ENCODE results near the gene PCDHA10.
"Not testable (repeated sequence)": the region's sequence is repeated elsewhere in the genome, so short reads cannot be mapped to it uniquely, and the experiment has no call there.

PCDHA10 gene, protein sequence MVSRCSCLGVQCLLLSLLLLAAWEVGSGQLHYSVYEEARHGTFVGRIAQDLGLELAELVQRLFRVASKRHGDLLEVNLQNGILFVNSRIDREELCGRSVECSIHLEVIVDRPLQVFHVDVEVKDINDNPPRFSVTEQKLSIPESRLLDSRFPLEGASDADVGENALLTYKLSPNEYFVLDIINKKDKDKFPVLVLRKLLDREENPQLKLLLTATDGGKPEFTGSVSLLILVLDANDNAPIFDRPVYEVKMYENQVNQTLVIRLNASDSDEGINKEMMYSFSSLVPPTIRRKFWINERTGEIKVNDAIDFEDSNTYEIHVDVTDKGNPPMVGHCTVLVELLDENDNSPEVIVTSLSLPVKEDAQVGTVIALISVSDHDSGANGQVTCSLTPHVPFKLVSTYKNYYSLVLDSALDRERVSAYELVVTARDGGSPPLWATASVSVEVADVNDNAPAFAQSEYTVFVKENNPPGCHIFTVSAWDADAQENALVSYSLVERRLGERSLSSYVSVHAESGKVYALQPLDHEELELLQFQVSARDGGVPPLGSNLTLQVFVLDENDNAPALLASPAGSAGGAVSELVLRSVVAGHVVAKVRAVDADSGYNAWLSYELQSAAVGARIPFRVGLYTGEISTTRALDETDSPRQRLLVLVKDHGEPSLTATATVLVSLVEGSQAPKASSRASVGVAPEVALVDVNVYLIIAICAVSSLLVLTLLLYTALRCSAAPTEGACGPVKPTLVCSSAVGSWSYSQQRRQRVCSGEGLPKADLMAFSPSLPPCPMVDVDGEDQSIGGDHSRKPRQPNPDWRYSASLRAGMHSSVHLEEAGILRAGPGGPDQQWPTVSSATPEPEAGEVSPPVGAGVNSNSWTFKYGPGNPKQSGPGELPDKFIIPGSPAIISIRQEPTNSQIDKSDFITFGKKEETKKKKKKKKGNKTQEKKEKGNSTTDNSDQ

DNA sequence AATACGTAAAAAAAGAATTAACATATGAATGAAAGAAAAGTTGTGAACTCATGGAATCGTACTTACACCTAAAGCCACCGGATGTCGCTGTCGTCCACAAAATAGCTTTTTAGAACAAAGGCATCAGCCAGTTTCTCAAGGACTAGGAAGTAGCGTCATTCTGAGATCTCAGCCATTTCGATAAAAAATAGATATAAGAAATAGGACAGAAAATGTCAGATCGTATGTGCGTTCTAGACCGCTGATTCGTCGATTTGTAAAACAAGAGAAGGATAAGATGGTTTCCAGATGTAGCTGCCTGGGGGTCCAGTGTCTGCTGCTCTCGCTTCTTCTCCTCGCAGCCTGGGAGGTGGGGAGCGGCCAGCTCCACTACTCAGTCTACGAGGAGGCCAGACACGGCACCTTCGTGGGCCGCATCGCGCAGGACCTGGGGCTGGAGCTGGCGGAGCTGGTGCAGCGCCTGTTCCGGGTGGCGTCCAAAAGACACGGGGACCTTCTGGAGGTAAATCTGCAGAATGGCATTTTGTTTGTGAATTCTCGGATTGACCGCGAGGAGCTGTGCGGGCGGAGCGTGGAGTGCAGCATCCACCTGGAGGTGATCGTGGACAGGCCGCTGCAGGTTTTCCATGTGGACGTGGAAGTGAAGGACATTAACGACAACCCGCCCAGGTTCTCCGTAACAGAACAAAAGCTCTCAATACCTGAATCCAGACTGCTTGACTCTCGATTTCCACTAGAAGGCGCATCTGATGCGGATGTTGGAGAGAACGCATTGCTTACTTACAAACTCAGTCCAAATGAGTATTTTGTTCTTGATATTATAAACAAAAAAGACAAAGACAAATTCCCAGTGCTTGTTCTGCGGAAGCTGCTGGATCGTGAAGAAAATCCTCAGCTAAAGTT, at the start of gene PCDHA10:
Gene PCDHA10, plus strand, starts transcription at position 126 of the 903 bp plus-strand sequence. Its CDS starts 152 bp downstream, at position 278.
- Histone ChIP-seq H3K36me3 (no peaks in the 10 kb centered on the region), H3K4me2 (no peak within 1 kb of the TSS), H4K20me1 (no peaks in the 10 kb centered on the region), H3K4me1 (no peaks in the 10 kb centered on the region), H3K27ac (no peak within 1 kb of the TSS), H3K4me3 (no peak within 1 kb of the TSS), H3K9me3 (replicated peaks in 1 of 11) (peaks cover 29 to 46% (median 33%) of the 10 kb centered on the region in 11 experiments), H3K9ac (no peak within 1 kb of the TSS), H3K27me3 (no peaks in the 10 kb centered on the region)
- TF ChIP-seq Cebpa-rat (IDR thresholded peaks at IDR 0.05), result no peak

DNA sequence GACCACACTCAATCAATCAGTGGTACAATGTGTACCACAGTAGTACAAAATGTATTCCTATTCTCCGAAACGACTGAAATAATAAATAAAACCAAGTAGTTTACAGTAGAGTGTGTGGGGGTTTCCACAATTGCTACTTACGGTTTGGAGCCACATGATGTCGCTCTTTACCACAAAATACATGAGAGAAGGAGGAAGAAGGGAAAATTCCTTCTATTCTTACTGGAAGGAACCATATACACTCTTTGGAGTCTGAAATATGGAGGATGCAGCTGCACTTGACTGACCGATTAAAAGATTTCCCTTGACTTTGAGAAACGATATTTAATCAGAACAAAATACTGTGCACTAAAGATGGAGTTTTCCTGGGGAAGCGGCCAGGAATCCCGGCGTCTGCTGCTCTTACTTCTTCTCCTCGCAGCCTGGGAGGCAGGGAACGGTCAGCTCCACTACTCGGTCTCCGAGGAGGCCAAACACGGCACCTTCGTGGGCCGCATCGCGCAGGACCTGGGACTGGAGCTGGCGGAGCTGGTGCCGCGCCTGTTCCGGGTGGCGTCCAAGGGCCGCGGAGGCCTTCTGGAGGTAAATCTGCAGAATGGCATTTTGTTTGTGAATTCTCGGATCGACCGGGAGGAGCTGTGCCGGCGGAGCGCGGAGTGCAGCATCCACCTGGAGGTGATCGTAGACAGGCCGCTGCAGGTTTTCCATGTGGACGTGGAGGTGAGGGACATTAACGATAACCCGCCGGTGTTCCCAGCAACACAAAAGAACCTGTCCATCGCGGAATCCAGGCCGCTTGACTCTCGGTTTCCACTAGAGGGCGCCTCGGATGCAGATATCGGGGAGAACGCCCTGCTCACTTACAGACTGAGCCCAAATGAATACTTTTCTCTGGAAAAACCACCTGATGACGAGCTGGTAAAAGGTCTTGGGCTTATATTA, 48.6 kb upstream of the PCDHA10 start, which contains the start of gene PCDHA4:
Gene PCDHA4, plus strand, starts transcription at position 235 of the 942 bp plus-strand sequence.
- no peak within 1 kb of the TSS for H3K4me3 ChIP-seq
- H3K9me3 ChIP-seq (replicated peaks in 1 of 11), result peaks cover 48 to 77% (median 59%) of the 10 kb centered on the region in 11 experiments
- no peak within 1 kb of the TSS for H3K27ac ChIP-seq
- H3K27me3 ChIP-seq, result no peaks in the 10 kb centered on the region
- H3K4me2 ChIP-seq, result no peak within 1 kb of the TSS
- H3K4me1 ChIP-seq, result no peaks in the 10 kb centered on the region
- no peaks in the 10 kb centered on the region; a peak in 1 of 22 replicates for H3K36me3 ChIP-seq
- TF ChIP-seq Cebpa-rat (IDR thresholded peaks at IDR 0.05), result no peak
- H4K20me1 ChIP-seq, result no peaks in the 10 kb centered on the region
- H3K9ac ChIP-seq, result no peak within 1 kb of the TSS

DNA sequence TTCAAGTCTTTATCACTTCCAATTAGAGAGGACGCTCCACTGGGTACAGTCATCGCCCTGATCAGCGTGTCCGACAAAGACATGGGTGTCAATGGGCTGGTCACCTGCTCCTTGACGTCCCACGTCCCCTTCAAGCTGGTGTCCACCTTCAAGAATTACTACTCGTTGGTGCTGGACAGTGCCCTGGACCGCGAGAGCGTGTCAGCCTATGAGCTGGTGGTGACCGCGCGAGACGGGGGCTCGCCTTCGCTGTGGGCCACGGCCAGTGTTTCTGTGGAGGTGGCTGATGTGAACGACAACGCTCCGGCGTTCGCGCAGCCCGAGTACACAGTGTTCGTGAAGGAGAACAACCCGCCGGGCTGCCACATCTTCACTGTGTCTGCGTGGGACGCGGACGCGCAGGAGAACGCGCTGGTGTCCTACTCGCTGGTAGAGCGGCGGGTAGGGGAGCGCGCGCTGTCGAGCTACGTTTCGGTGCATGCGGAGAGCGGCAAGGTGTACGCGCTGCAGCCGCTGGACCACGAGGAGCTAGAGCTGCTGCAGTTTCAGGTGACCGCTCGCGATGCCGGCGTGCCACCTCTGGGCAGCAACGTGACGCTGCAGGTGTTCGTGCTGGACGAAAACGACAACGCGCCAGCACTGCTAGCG, 47.3 kb upstream of the PCDHA10 start:
- not testable (repeated sequence) for H3K4me1 ChIP-seq, H3K27me3 ChIP-seq, H3K9ac ChIP-seq, H4K20me1 ChIP-seq, H3K27ac ChIP-seq, H3K4me2 ChIP-seq, H3K4me3 ChIP-seq, H3K36me3 ChIP-seq
- peaks cover 36 to 77% (median 46%) of the 10 kb centered on the region in 11 experiments for H3K9me3 ChIP-seq (replicated peaks in 1 of 11)

DNA sequence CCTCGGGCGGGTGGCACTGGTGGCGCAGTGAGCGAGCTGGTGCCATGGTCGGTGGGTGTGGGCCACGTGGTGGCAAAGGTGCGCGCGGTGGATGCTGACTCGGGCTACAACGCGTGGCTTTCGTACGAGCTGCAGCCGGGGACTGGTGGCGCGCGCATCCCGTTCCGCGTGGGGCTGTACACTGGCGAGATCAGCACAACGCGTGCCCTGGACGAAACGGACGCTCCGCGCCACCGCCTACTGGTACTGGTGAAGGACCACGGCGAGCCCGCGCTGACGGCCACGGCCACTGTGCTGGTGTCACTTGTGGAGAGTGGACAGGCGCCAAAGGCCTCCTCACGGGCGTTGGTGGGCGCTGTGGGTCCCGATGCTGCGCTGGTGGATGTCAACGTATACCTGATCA, 46.8 kb upstream of the PCDHA10 start:
- Histone ChIP-seq H4K20me1 (no peaks in the 10 kb centered on the region), H3K4me1 (no peaks in the 10 kb centered on the region), H3K4me2 (no peak overlapping the region), H3K27ac (no peak overlapping the region), H3K27me3 (no peaks in the 10 kb centered on the region), H3K9me3 (replicated peaks in 1 of 11) (peaks cover 34 to 76% (median 42%) of the 10 kb centered on the region in 11 experiments), H3K4me3 (no peak overlapping the region), H3K9ac (no peak overlapping the region), H3K36me3 (no peaks in the 10 kb centered on the region)
- no peak for TF ChIP-seq Cebpa-rat (IDR thresholded peaks at IDR 0.05)

DNA sequence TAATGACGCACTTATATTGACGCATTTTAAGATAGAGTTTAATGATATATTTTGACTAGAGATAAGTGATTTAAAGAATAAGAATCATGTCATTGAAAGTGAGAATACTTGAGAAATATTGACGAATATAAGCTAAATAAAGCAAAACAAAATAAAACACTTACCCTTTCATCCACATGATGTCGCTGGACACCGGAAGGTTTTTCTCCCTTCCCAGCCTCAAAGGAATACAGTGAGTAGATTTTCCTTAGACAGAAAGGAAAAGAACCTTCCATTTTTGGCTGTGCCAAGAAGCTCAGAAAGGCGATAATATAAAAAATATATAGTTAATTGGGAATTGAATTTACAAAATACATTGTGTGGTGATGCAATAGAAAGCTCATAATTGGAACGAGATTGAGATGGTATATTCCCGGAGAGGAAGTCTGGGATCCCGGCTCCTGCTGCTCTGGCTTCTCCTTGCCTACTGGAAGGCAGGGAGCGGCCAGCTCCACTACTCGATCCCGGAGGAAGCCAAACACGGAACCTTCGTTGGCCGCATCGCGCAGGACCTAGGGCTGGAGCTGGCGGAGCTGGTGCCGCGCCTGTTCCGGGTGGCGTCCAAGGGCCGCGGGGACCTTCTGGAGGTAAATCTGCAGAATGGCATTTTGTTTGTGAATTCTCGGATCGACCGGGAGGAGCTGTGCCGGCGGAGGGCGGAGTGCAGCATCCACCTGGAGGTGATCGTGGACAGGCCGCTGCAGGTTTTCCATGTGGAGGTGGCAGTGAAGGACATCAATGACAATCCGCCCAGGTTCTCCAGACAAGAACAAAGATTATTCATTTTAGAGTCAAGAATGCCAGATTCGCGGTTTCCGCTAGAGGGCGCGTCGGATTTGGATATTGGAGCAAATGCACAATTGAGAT, 34.1 kb upstream of the PCDHA10 start, which contains the start of gene PCDHA5:
Gene PCDHA5, plus strand, starts transcription at position 239 of the 906 bp plus-strand sequence.
- Histone ChIP-seq H3K9me3 (replicated peaks in 1 of 11) (peaks cover 27 to 46% (median 32%) of the 10 kb centered on the region in 11 experiments), H3K4me2 (no peak within 1 kb of the TSS), H3K36me3 (no peaks in the 10 kb centered on the region), H3K27ac (no peak within 1 kb of the TSS), H3K4me3 (no peak within 1 kb of the TSS; a peak in 1 of 20 replicates), H4K20me1 (no peaks in the 10 kb centered on the region), H3K27me3 (no peaks in the 10 kb centered on the region), H3K9ac (no peak within 1 kb of the TSS), H3K4me1 (no peaks in the 10 kb centered on the region)
- TF ChIP-seq Cebpa-rat (IDR thresholded peaks at IDR 0.05), result no peak

DNA sequence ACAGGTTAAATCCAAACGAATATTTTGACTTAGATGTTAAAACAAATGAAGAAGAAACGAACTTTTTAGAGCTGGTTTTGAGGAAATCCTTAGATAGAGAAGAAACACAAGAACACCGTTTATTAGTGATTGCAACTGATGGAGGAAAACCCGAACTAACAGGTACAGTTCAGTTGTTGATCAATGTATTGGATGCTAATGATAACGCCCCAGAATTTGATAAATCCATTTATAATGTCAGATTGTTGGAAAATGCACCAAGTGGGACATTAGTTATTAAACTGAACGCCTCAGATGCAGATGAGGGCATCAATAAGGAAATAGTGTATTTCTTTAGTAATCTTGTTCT, 33.4 kb upstream of the PCDHA10 start:
- H3K4me2 ChIP-seq, result no peak overlapping the region
- no peaks in the 10 kb centered on the region for H3K36me3 ChIP-seq
- no peaks in the 10 kb centered on the region for H3K4me1 ChIP-seq
- H4K20me1 ChIP-seq, result no peaks in the 10 kb centered on the region
- no peaks in the 10 kb centered on the region for H3K27me3 ChIP-seq
- no peak overlapping the region for H3K4me3 ChIP-seq
- peaks cover 27 to 40% (median 32%) of the 10 kb centered on the region in 11 experiments for H3K9me3 ChIP-seq (replicated peaks in 1 of 11)
- no peak for TF ChIP-seq Cebpa-rat (IDR thresholded peaks at IDR 0.05)
- H3K27ac ChIP-seq, result no peak overlapping the region
- no peak overlapping the region for H3K9ac ChIP-seq

DNA sequence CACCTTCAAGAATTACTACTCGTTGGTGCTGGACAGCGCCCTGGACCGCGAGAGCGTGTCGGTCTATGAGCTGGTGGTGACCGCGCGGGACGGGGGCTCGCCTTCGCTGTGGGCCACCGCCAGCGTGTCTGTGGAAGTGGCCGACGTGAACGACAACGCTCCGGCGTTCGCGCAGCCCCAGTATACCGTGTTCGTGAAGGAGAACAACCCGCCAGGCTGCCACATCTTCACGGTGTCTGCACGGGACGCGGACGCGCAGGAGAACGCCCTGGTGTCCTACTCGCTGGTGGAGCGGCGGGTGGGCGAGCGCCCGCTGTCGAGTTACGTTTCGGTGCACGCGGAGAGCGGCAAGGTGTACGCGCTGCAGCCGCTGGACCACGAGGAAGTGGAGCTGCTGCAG, 32.7 kb upstream of the PCDHA10 start:
- not testable (repeated sequence) for H3K36me3 ChIP-seq, H3K27ac ChIP-seq, H3K4me3 ChIP-seq, H3K4me2 ChIP-seq, H3K4me1 ChIP-seq, H3K9ac ChIP-seq, H4K20me1 ChIP-seq, H3K27me3 ChIP-seq
- H3K9me3 ChIP-seq (replicated peaks in 1 of 11), result peaks cover 31 to 45% (median 36%) of the 10 kb centered on the region in 11 experiments

All from BLaER1 treated with 17β-estradiol and CSF1 and Interleukin-3, amounts not matched to agents 10 nM and 100 nM (cell line).